PFSK-1 (cell line): ENCODE data around the gene SH3D21.

Experiments
- FOXP2 ChIP-seq: optimal IDR thresholded peaks from 2 replicates; pipeline ENCODE3; 2011; ENCODE audit warnings: borderline replicate concordance, control low read depth, inconsistent platforms; ENCODE audit not compliant: insufficient read depth; ENCODE audit errors: extremely low read length, extremely low read depth
- POLR2AphosphoS5 ChIP-seq: IDR thresholded peaks from 2 replicates; pipeline ENCODE4 v1.6.1; 2012; ENCODE audit warnings: low read depth, mild to moderate bottlenecking, control low read depth, low read length, moderate library complexity
- SIN3A ChIP-seq: IDR thresholded peaks from 2 replicates; pipeline ENCODE4 v1.6.1; 2012; ENCODE audit warnings: mild to moderate bottlenecking, low read length, moderate library complexity, borderline replicate concordance; ENCODE audit not compliant: insufficient read depth
- TAF1 ChIP-seq: IDR thresholded peaks from 2 replicates; pipeline ENCODE4 v1.6.1; 2012; ENCODE audit warnings: low read length, control low read depth, borderline replicate concordance; ENCODE audit not compliant: insufficient read depth
- TF ChIP-seq, protein P1 (sequence below), 2 experiments: IDR thresholded peaks; 2 replicates each; pipeline versions ENCODE4 v1.6.1 to v1.8.0; 2011 to 2012; ENCODE audit warnings: low read depth in 2 of 2, low read length in 2 of 2, control low read depth in 1 of 2, inconsistent platforms in 1 of 2, mild to moderate bottlenecking in 1 of 2, moderate library complexity in 1 of 2; ENCODE audit not compliant: insufficient read depth in 1 of 2

SH3D21 gene

DNA sequence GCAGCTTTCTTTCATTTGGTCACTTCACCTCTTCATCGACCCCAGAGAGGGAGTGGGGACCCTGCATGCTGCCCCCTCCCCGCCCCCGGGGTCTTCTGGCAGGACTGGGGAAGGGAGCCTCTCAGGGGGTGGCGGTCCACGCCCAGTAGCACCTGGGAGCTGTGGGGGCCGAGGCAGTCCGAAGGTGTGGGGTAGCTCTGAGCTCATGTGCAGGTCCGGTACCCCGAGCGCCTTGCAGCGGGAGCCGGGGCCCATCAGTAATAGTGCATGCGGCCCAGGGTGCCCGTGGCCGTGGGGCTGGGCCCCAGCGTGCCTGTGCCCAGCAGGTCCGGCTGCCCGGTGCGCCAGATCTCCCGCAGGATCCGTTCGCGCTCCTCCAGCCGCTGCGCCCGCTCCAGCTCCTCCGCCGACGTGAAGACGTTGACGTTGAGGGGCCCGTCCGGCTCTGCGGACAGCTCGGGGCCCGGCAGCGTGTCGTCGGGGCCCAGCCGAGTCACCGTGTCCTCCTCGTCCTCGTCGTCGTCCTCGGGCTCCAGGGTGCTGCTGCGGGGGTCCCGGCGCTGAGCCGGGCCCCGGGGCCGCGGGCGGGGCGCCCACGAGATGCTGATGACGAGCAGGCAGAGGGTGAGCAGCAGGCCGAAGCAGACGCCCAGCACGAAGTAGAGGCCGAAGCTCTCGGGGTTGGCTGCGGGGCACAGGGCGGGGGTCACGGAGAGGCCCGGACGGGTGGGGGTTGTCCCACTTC, 16.0 kb downstream of the SH3D21 start:
- TF ChIP-seq POLR2AphosphoS5 (no peak), TAF1 (no peak), SIN3A (no peak; the same call in 1 of the 2 replicates)
- TF ChIP-seq, protein P1, sequence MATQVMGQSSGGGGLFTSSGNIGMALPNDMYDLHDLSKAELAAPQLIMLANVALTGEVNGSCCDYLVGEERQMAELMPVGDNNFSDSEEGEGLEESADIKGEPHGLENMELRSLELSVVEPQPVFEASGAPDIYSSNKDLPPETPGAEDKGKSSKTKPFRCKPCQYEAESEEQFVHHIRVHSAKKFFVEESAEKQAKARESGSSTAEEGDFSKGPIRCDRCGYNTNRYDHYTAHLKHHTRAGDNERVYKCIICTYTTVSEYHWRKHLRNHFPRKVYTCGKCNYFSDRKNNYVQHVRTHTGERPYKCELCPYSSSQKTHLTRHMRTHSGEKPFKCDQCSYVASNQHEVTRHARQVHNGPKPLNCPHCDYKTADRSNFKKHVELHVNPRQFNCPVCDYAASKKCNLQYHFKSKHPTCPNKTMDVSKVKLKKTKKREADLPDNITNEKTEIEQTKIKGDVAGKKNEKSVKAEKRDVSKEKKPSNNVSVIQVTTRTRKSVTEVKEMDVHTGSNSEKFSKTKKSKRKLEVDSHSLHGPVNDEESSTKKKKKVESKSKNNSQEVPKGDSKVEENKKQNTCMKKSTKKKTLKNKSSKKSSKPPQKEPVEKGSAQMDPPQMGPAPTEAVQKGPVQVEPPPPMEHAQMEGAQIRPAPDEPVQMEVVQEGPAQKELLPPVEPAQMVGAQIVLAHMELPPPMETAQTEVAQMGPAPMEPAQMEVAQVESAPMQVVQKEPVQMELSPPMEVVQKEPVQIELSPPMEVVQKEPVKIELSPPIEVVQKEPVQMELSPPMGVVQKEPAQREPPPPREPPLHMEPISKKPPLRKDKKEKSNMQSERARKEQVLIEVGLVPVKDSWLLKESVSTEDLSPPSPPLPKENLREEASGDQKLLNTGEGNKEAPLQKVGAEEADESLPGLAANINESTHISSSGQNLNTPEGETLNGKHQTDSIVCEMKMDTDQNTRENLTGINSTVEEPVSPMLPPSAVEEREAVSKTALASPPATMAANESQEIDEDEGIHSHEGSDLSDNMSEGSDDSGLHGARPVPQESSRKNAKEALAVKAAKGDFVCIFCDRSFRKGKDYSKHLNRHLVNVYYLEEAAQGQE (IDR thresholded peaks at IDR 0.05; ENCODE audit: insufficient read depth in 1 of 2, low read depth in 2 of 2, low read length in 2 of 2) = no peak

- no peak for TF ChIP-seq TAF1
Measured at GRCh38 chr1:36322786-36323635, 16.8 kb downstream of the SH3D21 start.

DNA sequence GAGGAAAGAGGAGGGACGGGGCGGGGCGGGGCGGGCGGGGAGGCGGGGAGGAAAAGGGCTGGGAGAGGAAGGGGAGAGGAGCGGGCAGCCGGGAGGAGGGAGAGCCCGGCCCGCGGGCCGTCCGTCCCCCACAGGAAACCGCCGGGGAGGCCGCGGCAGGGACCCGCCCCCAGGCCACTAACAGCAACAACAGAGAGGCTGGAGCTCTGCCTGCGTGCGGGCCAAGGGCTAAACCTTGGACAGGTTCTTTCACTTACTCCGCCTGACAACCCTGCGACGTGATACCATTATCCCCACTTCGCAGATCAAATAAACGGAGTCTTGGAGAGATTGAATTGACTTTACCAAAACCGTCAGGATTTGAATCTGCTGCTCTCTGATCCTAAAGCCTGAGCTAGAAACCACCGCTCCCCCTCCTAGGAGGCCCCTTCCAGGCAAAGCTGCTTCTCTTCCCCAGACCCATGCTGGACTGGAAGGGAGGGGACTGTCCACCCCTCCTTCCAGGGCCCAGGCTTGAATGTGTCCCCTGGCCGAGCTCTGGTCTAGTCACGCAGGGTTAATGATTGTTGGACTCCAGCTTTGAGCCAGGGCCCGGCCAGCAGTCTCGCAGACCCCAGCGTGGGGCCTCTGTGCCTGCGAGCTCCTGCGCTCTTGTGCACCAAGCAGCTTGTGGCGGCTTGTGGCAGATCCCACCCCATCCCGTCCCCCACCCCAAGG, 17.6 kb downstream of the SH3D21 start, which contains the start of gene EVA1B:
Gene EVA1B (minus strand): TSS at position 10 of the 717 bp plus-strand sequence. CDS start 608 bp downstream, outside the sequence.
- TF ChIP-seq SIN3A (peak; percentile 81; the same call in 1 of the 2 replicates), POLR2AphosphoS5 (no peak; the same call in 1 of the 2 replicates)

DNA sequence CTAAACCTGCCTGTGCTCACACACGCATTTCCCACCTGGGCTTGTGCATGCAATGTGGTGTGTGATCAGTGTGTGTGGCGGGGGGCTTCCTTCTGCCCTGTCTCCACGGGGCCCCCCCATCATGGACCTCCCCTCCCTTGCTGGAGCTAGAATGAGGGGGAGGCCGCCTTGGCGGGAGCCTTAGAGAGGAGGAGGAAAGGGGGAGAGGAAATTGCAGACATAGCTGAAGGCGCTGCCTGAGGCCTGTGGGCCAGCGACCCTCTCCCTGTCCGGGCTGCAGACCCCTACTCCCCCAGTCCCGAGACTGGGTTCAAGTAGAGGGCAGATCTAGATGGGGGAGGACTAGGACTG, 18.2 kb downstream of the SH3D21 start:
- TF ChIP-seq, protein P1 (IDR thresholded peaks at IDR 0.05; ENCODE audit: insufficient read depth in 1 of 2, low read depth in 2 of 2, low read length in 2 of 2) = no peak
- TF ChIP-seq SIN3A = no peak
- TF ChIP-seq POLR2AphosphoS5 = no peak
- TF ChIP-seq TAF1 = no peak
- TF ChIP-seq FOXP2 = no peak

- TF ChIP-seq POLR2AphosphoS5 (no peak), SIN3A (no peak), FOXP2 (no peak), TAF1 (no peak)
- TF ChIP-seq, protein P1 (IDR thresholded peaks at IDR 0.05; ENCODE audit: insufficient read depth in 1 of 2, low read depth in 2 of 2, low read length in 2 of 2) = no peak
Measured at GRCh38 chr1:36326499-36326898, 20.3 kb downstream of the SH3D21 start.
